Loucy (cell line): ENCODE data around the gene ADAR.

Source experiments
- H2AFZ ChIP-seq: fragments of 200-600 bp; sonication (generic); 2 replicates; pipeline ENCODE4 v1.6.0; 2016; ENCODE audit warnings: antibody characterized with exemption, mild to moderate bottlenecking, low read length, moderate library complexity
- H3F3A ChIP-seq: fragments of 200-600 bp; 2 replicates; pipeline ENCODE4 v1.6.0; 2016; ENCODE audit warnings: antibody characterized with exemption, low read depth, mild to moderate bottlenecking
- H3K27me3 ChIP-seq: fragments of 200-600 bp; sonication (generic); 2 replicates; pipeline ENCODE4 v1.6.1; 2014; ENCODE audit warnings: low read length, mild to moderate bottlenecking; ENCODE audit not compliant: insufficient read depth, poor library complexity, severe bottlenecking
- H3K36me3 ChIP-seq: fragments of 200-600 bp; sonication (generic); 2 replicates; pipeline ENCODE4 v1.6.1; 2016; ENCODE audit warnings: low read length; ENCODE audit not compliant: insufficient read depth
- H3K4me1 ChIP-seq: fragments of 200-600 bp; sonication (generic); 2 replicates; pipeline ENCODE4 v1.5.1; 2014; ENCODE audit warnings: low read length, mild to moderate bottlenecking; ENCODE audit not compliant: insufficient read depth, poor library complexity, severe bottlenecking
- H3K4me2 ChIP-seq: fragments of 200-600 bp; sonication (generic); 2 replicates; pipeline ENCODE4 v1.6.0; 2014; ENCODE audit warnings: antibody characterized with exemption, low read length, low read depth, mild to moderate bottlenecking; ENCODE audit not compliant: poor library complexity, severe bottlenecking
- H3K4me3 ChIP-seq: fragments of 200-600 bp; sonication (generic); 2 replicates; pipeline ENCODE4 v1.5.1; 2014; ENCODE audit warnings: low read length, mild to moderate bottlenecking, mixed read lengths; ENCODE audit not compliant: poor library complexity, severe bottlenecking
- H3K79me2 ChIP-seq: fragments of 200-600 bp; sonication (generic); 2 replicates; pipeline ENCODE4 v1.6.1; 2014; ENCODE audit warnings: low read length; ENCODE audit not compliant: insufficient read depth
- H3K9ac ChIP-seq: fragments of 200-600 bp; sonication (generic); 2 replicates; pipeline ENCODE4 v1.6.0; 2014; ENCODE audit warnings: mild to moderate bottlenecking, low read depth, low read length, moderate library complexity; ENCODE audit not compliant: poor library complexity, severe bottlenecking
- H3K9me2 ChIP-seq: fragments of 200-600 bp; sonication (generic); replicated peaks from 2 replicates; pipeline ENCODE4 v1.6.1; 2016; ENCODE audit warnings: low read depth, low read length, mixed read lengths
- H3K9me3 ChIP-seq: fragments of 200-600 bp; sonication (generic); 2 replicates; pipeline ENCODE4 v1.6.1; 2014; ENCODE audit warnings: mild to moderate bottlenecking, antibody characterized with exemption, low read length, low read depth; ENCODE audit not compliant: insufficient read depth
- H4K20me1 ChIP-seq: fragments of 200-600 bp; sonication (generic); 2 replicates; pipeline ENCODE4 v1.6.0; 2014; ENCODE audit warnings: antibody characterized with exemption, low read length, mild to moderate bottlenecking; ENCODE audit not compliant: insufficient read depth, poor library complexity, severe bottlenecking
- CTCF ChIP-seq: fragments of 200-600 bp; sonication (generic); conservative IDR thresholded peaks from 2 replicates; pipeline ENCODE4 v1.5.1; 2014; ENCODE audit warnings: mild to moderate bottlenecking, antibody characterized with exemption, low read length
- EZH2phosphoT487 ChIP-seq: fragments of 200-600 bp; IDR thresholded peaks from 2 replicates; pipeline ENCODE4 v1.6.1; 2018; ENCODE audit warnings: antibody characterized with exemption, mild to moderate bottlenecking, moderate library complexity, borderline replicate concordance

Gene ADAR

GRCh38 chr1:154586231-154586630 is 21.8 kb downstream of the ADAR start:
- Histone ChIP-seq H3K4me1 (no peaks in the 10 kb centered on the region), H3K9me2 (no peaks in the 10 kb centered on the region), H4K20me1 (no peaks in the 10 kb centered on the region), H3K36me3 (peaks cover 98% of the 10 kb centered on the region), H3K79me2 (no peaks in the 10 kb centered on the region), H3K4me2 (no peak overlapping the region), H2AFZ (no peak overlapping the region), H3K9me3 (no peaks in the 10 kb centered on the region), H3F3A (no peaks in the 10 kb centered on the region), H3K9ac (no peak overlapping the region), H3K27me3 (no peaks in the 10 kb centered on the region), H3K4me3 (no peak overlapping the region)
- TF ChIP-seq EZH2phosphoT487 (no peak), CTCF (no peak)

GRCh38 chr1:154584267-154584994 is 23.6 kb downstream of the ADAR start:
- H3K4me3 ChIP-seq, result no peak overlapping the region
- H3K9me2 ChIP-seq, result no peaks in the 10 kb centered on the region
- no peaks in the 10 kb centered on the region for H3F3A ChIP-seq
- H3K79me2 ChIP-seq, result no peaks in the 10 kb centered on the region
- H3K27me3 ChIP-seq, result no peaks in the 10 kb centered on the region
- H3K4me1 ChIP-seq, result no peaks in the 10 kb centered on the region
- H3K9me3 ChIP-seq, result no peaks in the 10 kb centered on the region
- TF ChIP-seq CTCF (no peak), EZH2phosphoT487 (no peak)
- H4K20me1 ChIP-seq, result no peaks in the 10 kb centered on the region
- no peak overlapping the region for H2AFZ ChIP-seq
- no peak overlapping the region for H3K9ac ChIP-seq
- no peak overlapping the region for H3K4me2 ChIP-seq
- H3K36me3 ChIP-seq, result peaks cover 98% of the 10 kb centered on the region

GRCh38 chr1:154583773-154584172 is 24.2 kb downstream of the ADAR start:
- TF ChIP-seq EZH2phosphoT487 (no peak), CTCF (no peak)
- Histone ChIP-seq H3K9ac (no peak overlapping the region), H3K4me1 (no peaks in the 10 kb centered on the region), H4K20me1 (no peaks in the 10 kb centered on the region), H3K27me3 (no peaks in the 10 kb centered on the region), H3K4me2 (no peak overlapping the region), H3F3A (no peaks in the 10 kb centered on the region), H3K36me3 (peaks cover 98% of the 10 kb centered on the region), H3K4me3 (no peak overlapping the region), H3K9me3 (no peaks in the 10 kb centered on the region), H3K79me2 (no peaks in the 10 kb centered on the region), H3K9me2 (no peaks in the 10 kb centered on the region), H2AFZ (no peak overlapping the region)
